Measurements from ENCODE around the gene JAKMIP3.

DNA sequence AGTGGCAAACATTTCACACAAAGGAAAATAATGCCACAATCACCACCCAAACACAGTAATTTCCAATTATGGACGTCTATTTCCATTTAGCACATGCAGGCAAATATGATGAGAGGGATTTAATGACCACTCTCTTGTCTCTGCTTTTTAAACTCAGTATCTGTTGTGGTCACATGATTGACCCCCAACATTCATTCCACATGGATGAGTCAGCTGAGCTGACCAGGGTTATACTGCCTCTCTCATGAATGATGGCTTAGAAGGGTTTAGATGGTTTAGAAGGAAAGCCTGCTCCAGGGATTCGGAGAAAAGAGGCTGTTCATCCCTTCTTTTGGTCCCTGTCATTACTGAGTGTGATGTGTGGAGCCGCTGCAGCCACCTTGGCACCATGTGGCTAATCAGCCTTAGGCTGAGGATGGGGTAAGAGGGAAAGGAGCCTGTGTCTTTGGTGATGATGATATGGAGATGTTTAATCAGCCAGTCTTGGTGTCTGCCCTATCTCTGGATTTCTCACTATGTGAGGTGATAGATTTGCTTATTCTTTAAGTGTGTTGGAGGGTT, 38.2 kb upstream of the JAKMIP3 start:
- TF ChIP-seq, protein P1, sequence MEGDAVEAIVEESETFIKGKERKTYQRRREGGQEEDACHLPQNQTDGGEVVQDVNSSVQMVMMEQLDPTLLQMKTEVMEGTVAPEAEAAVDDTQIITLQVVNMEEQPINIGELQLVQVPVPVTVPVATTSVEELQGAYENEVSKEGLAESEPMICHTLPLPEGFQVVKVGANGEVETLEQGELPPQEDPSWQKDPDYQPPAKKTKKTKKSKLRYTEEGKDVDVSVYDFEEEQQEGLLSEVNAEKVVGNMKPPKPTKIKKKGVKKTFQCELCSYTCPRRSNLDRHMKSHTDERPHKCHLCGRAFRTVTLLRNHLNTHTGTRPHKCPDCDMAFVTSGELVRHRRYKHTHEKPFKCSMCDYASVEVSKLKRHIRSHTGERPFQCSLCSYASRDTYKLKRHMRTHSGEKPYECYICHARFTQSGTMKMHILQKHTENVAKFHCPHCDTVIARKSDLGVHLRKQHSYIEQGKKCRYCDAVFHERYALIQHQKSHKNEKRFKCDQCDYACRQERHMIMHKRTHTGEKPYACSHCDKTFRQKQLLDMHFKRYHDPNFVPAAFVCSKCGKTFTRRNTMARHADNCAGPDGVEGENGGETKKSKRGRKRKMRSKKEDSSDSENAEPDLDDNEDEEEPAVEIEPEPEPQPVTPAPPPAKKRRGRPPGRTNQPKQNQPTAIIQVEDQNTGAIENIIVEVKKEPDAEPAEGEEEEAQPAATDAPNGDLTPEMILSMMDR (IDR thresholded peaks at IDR 0.05): no peak
- no peak for TF ChIP-seq EZH2 (IDR thresholded peaks at IDR 0.05; ENCODE audit: borderline replicate concordance, insufficient read depth, low read depth, low read length, poor library complexity, severe bottlenecking)
